H1 (cell line): Measurements from ENCODE around the gene POLR3A. TPM values are rescaled to one million over a fixed set of nuclear protein-coding genes. Genes with fewer than 3 reads are reported as not detected.

Experiments
- ATF2 ChIP-seq: IDR thresholded peaks from 2 replicates; pipeline ENCODE4 v1.6.1; 2012; ENCODE audit warnings: low read length, inconsistent platforms
- POU5F1 ChIP-seq: IDR thresholded peaks from 2 replicates; pipeline ENCODE4 v1.6.1; 2011; ENCODE audit warnings: low read depth, mild to moderate bottlenecking, low read length, moderate library complexity
- polyA plus RNA-seq, 7 experiments: library from polyadenylated mRNA; depleted of rRNA in 3 of 7; stranded (reverse) in 5 of 7; unstranded in 2 of 7; fragments of >200 nt in 5 of 7; fragments of 200-250 nt in 2 of 7; gene quantifications; 1 replicate in 5 of 7; 2 replicates in 1 of 7; 4 replicates in 1 of 7; pipeline versions ENCODE4 v1.2.1 to v1.2.3, GENCODE V29; 2011 to 2013; ENCODE audit warnings: missing spikeins in 2 of 7, mixed read lengths in 2 of 7
- total RNA-seq: library from RNA; stranded (reverse); fragmentation: NEBNext Ultra II Directional; extraction: Animal tissue kit (Norgen Biotek cat#: 25700); gene quantifications from 2 replicates; pipeline ENCODE4 v1.2.1, GENCODE V29; 2021

The POLR3A gene
- total and polyA plus RNA-seq, 2 of the 8 experiments (the other 6 are each of a cell fraction or from before 2014, with no cell fraction given): 11.3 to 38.6 TPM

- TF ChIP-seq POU5F1: no peak
- TF ChIP-seq ATF2: no peak
- TF ChIP-seq, all 59 proteins: peak for 0
Measured at GRCh38 chr10:78071857-78072179, 42.5 kb upstream of the POLR3A start (continued).
